Adrenal gland (tissue), 5 donors: ENCODE data around the gene GGPS1.

Source experiments
- CTCF ChIP-seq, 6 experiments: fragments of 450-650 bp in 4 of 6; fragments of 200-600 bp in 2 of 6; sonication (generic) in 1 of 6; IDR thresholded peaks; 1 replicate in 5 of 6; 2 replicates in 1 of 6; pipeline versions ENCODE4 v1.5.1 to v1.8.0; 2016 to 2021; ENCODE audit warnings: antibody characterized with exemption in 6 of 6, mild to moderate bottlenecking in 2 of 6, moderate library complexity in 1 of 6
- POLR2A ChIP-seq, 2 donors: fragments of 450-650 bp; IDR thresholded peaks; one replicate each; pipeline ENCODE4 v1.6.1; 2017; ENCODE audit warnings: antibody characterized with exemption in 2 of 2, mild to moderate bottlenecking in 2 of 2, moderate library complexity in 1 of 2
- donor health status: DM: no; HTN: no; CAD: no.

GRCh38 chr1:235339746-235340145 is 11.4 kb downstream of the GGPS1 start:
- no peak for TF ChIP-seq CTCF (IDR thresholded peaks at IDR 0.05)
- no peak for TF ChIP-seq POLR2A (IDR thresholded peaks at IDR 0.05)
